SK-N-SH treated with all-trans-retinoic acid at 6 μM for 48 hours (cell line): ENCODE results near the gene UBASH3B.

ENCODE experiments used
- ATAC-seq: fragments of 200-7000 bp; cut with Tn5 transposase; 3 replicates; pipeline ENCODE4 v1.9.1; 2020; ENCODE audit warnings: mild to moderate bottlenecking, moderate library complexity
- ARNTL ChIP-seq: fragments of 450-650 bp; formaldehyde crosslinking; IDR thresholded peaks from 2 replicates; pipeline ENCODE4 v1.5.0; 2020; ENCODE audit warnings: low read depth, mild to moderate bottlenecking, moderate library complexity, borderline replicate concordance
- BACH2 ChIP-seq: fragments of 250-450 bp; sonication (Bioruptor Pico); IDR thresholded peaks from 2 replicates; pipeline ENCODE4 v1.9.0; 2021; ENCODE audit warnings: mild to moderate bottlenecking, borderline replicate concordance
- CREB5 ChIP-seq: fragments of 250-450 bp; sonication (Bioruptor Pico); IDR thresholded peaks from 2 replicates; pipeline ENCODE4 v1.5.1; 2020; ENCODE audit warnings: low read depth, mild to moderate bottlenecking, moderate library complexity
- CSDC2 ChIP-seq: fragments of 250-450 bp; sonication (Bioruptor Pico); IDR thresholded peaks from 2 replicates; pipeline ENCODE4 v1.5.0; 2020; ENCODE audit warnings: mild to moderate bottlenecking, moderate library complexity
- ISL1 ChIP-seq: fragments of 250-450 bp; sonication (Bioruptor Pico); IDR thresholded peaks from 2 replicates; pipeline ENCODE4 v2.1.2; 2022; ENCODE audit warnings: mild to moderate bottlenecking, moderate library complexity
- PATZ1 ChIP-seq: fragments of 250-450 bp; sonication (Bioruptor Pico); IDR thresholded peaks from 2 replicates; pipeline ENCODE4 v1.8.0; 2020; ENCODE audit warnings: mild to moderate bottlenecking, moderate library complexity, borderline replicate concordance
- PPARA ChIP-seq: fragments of 250-450 bp; sonication (Bioruptor Pico); IDR thresholded peaks from 2 replicates; pipeline ENCODE4 v1.5.0; 2020; ENCODE audit warnings: mild to moderate bottlenecking, borderline replicate concordance
- RARB ChIP-seq: fragments of 250-450 bp; sonication (Bioruptor Pico); IDR thresholded peaks from 2 replicates; pipeline ENCODE4 v1.8.0; 2021; ENCODE audit warnings: mild to moderate bottlenecking, moderate library complexity
- TCF4 ChIP-seq: fragments of 250-450 bp; sonication (Bioruptor Pico); IDR thresholded peaks from 2 replicates; pipeline ENCODE4 v1.8.0; 2021; ENCODE audit warnings: mild to moderate bottlenecking, moderate library complexity, borderline replicate concordance
- ZFP3 ChIP-seq: fragments of 250-450 bp; sonication (Bioruptor Pico); IDR thresholded peaks from 2 replicates; pipeline ENCODE4 v1.5.0; 2020; ENCODE audit warnings: mild to moderate bottlenecking, moderate library complexity
- ZFP30 ChIP-seq: fragments of 450-650 bp; formaldehyde crosslinking; IDR thresholded peaks from 2 replicates; pipeline ENCODE4 v1.5.0; 2022; ENCODE audit warnings: mild to moderate bottlenecking, moderate library complexity
- ZNF8 ChIP-seq: fragments of 450-650 bp; formaldehyde crosslinking; IDR thresholded peaks from 2 replicates; pipeline ENCODE4 v1.5.0; 2020; ENCODE audit warnings: mild to moderate bottlenecking, moderate library complexity
- TF ChIP-seq, protein P1 (sequence below): fragments of 250-450 bp; sonication (Bioruptor Pico); IDR thresholded peaks from 2 replicates; pipeline ENCODE4 v1.5.1; 2021; ENCODE audit warnings: mild to moderate bottlenecking, moderate library complexity
- TF ChIP-seq, protein P2 (sequence below): fragments of 250-450 bp; sonication (Bioruptor Pico); IDR thresholded peaks from 2 replicates; pipeline ENCODE4 v1.5.0; 2020; ENCODE audit warnings: mild to moderate bottlenecking, moderate library complexity

UBASH3B gene

GRCh38 chr11:122733318-122733717, 77.8 kb downstream of the UBASH3B start:
- TF ChIP-seq, protein P1, sequence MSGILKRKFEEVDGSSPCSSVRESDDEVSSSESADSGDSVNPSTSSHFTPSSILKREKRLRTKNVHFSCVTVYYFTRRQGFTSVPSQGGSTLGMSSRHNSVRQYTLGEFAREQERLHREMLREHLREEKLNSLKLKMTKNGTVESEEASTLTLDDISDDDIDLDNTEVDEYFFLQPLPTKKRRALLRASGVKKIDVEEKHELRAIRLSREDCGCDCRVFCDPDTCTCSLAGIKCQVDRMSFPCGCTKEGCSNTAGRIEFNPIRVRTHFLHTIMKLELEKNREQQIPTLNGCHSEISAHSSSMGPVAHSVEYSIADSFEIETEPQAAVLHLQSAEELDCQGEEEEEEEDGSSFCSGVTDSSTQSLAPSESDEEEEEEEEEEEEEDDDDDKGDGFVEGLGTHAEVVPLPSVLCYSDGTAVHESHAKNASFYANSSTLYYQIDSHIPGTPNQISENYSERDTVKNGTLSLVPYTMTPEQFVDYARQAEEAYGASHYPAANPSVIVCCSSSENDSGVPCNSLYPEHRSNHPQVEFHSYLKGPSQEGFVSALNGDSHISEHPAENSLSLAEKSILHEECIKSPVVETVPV, result no peak
- TF ChIP-seq ISL1 (CRISPR knock-in tag) (0 out of 2 replicates have a peak, but pooled peaks have one; percentile 10), RARB (CRISPR knock-in tag) (no peak)
- ATAC-seq, result no peak

DNA sequence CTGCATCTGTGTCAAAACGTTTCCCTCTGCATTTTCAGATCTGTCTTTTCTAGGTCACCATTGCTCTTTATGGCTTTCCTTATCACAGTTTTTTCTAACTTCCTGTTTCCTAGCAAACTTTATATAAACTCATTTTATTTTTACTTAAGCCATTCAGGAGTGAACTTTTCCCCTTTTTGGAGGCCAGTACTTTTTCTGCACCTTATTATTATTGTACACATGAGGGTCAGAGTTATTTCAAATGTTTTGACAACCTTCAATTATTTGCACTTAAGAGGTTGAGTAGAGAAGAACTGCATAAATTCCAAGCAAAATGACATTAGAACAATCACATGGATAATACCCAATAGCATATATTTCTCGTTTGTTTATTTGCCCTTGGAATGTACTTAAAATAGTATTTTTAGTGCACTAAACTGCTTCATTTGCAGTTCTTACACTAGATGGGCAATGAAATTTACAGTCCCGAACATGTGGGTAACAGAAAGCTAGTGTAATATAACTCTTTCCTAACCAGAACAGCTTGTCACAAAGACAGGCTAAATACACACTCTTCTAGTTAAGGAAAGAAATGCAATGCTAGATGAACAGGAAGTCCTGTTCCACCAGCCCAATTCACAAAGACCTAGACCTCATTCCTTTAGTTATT, 79.5 kb downstream of the UBASH3B start:
- no peak for ATAC-seq
- TF ChIP-seq ARNTL (CRISPR knock-in tag) (no peak), ISL1 (CRISPR knock-in tag) (no peak), PPARA (no peak), CSDC2 (CRISPR knock-in tag) (no peak), RARB (CRISPR knock-in tag) (no peak), CREB5 (CRISPR knock-in tag) (no peak), ZNF8 (no peak), PATZ1 (CRISPR knock-in tag) (no peak), BACH2 (CRISPR knock-in tag) (no peak), ZFP3 (CRISPR knock-in tag) (no peak)

DNA sequence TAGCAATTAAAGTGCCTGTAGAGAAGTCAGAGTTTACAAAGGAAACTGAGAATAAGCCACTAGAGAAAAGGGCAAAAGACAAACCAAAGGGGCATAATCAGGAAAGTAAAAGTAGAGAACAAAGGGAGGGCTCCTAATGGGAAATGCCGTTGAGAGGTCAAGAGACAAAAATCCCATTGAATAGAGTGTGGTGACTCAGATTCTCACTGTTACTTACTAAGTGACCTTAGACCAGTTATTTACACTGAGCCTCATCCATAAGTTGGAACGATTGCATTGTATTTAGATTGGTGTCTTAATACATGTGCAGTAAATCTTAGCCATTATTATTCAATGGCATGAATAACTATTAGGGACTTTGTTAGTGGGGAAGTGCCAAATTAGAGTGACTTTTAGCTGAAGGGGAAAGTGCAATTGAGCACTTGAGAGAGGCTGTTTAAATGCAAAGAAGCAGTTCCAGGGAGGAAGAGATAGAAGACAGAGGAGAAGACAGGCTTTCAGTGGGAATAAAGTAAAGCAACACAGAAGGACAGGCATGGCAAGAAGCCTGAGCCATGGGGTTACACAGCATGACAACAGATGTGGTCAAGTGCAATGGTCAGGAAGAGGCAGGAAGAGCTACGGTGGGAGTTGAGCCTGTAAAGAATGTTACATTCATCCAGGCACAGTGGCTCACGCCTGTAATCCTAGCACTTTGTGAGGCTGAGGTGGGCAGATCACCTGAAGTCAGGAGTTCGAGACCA, 82.6 kb downstream of the UBASH3B start:
- TF ChIP-seq TCF4 (CRISPR knock-in tag) (no peak), ZFP30 (CRISPR knock-in tag) (no peak)
- TF ChIP-seq, protein P1, result no peak
- TF ChIP-seq, protein P2, sequence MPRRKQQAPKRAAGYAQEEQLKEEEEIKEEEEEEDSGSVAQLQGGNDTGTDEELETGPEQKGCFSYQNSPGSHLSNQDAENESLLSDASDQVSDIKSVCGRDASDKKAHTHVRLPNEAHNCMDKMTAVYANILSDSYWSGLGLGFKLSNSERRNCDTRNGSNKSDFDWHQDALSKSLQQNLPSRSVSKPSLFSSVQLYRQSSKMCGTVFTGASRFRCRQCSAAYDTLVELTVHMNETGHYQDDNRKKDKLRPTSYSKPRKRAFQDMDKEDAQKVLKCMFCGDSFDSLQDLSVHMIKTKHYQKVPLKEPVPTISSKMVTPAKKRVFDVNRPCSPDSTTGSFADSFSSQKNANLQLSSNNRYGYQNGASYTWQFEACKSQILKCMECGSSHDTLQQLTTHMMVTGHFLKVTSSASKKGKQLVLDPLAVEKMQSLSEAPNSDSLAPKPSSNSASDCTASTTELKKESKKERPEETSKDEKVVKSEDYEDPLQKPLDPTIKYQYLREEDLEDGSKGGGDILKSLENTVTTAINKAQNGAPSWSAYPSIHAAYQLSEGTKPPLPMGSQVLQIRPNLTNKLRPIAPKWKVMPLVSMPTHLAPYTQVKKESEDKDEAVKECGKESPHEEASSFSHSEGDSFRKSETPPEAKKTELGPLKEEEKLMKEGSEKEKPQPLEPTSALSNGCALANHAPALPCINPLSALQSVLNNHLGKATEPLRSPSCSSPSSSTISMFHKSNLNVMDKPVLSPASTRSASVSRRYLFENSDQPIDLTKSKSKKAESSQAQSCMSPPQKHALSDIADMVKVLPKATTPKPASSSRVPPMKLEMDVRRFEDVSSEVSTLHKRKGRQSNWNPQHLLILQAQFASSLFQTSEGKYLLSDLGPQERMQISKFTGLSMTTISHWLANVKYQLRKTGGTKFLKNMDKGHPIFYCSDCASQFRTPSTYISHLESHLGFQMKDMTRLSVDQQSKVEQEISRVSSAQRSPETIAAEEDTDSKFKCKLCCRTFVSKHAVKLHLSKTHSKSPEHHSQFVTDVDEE, result no peak
- ATAC-seq, result no peak

DNA sequence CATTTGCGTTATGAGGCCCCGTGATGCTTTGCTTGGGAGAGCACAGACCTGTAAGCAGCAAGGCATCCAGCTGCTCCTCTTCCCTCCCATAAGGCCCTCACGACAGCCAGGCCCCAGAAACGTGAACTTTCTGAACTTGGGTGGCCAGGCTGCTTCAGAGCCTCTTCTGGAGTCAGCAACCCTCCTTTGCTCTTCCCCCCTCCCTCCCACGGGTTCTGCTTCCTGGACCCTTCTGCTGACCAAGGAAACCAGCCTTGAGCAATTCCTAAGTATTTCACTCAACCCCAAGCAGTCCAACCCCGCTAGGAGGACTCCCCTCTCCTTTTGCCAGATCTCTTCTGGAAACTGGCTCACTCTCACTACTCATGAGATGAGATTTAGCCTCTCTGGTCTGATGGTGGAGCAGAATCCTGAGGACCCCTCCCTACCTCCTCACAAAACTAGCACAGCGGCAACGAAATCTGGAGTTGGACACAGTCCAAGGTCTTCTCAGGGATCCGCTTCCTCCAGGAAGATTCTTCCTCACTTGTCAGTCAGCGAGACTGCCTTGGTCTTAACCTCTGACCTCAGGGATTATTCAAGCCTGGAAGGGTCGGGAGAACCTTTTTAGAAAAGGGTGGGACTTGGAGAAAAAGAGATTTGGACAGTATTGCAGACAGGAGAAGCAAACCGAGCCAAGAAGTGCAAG, 86.2 kb downstream of the UBASH3B start:
- TF ChIP-seq PPARA, result no peak
- TF ChIP-seq CSDC2 (CRISPR knock-in tag), result no peak
- ATAC-seq, result no peak
